ENCODE measurements around the gene PEX14. TPM values are rescaled to one million over a fixed set of nuclear protein-coding genes. Genes with fewer than 3 reads are reported as not detected.

The PEX14 gene
- total RNA-seq, 4 donors from 2014 or later, result 8.1 to 17.8 (median 15.8) TPM

GRCh38 chr1:10434590-10434989 lies 40.2 kb upstream of the PEX14 start:
- no peak overlapping the region for H3K27ac ChIP-seq
- ATAC-seq (no peak), DNase-seq (no peak)
- H3K9me3 ChIP-seq, result no peaks in the 10 kb centered on the region
- H3K4me1 ChIP-seq, result peaks cover 8 to 13% of the 10 kb centered on the region in 2 donors
- in situ Hi-C loops (cut with MboI; ENCODE audit: low sequenced_read_pairs in 4 of 4), result loop anchor here in 1 of 4 donors (25.0 kb wide), 1 partner anchor 797 kb away; no protein-coding TSS in a partner anchor
- no peaks in the 10 kb centered on the region for H3K27me3 ChIP-seq
- TF ChIP-seq POLR2A (IDR thresholded peaks at IDR 0.05), result no peak
- TF ChIP-seq CTCF (IDR thresholded peaks at IDR 0.05 in 4 of 5, conservative IDR thresholded peaks at IDR 0.05 in 1 of 5), result no peak
- intact Hi-C loops (cut with DNase I; ENCODE audit: low total_unique reads), result no loop called here
- no peaks in the 10 kb centered on the region for H3K36me3 ChIP-seq
- no peak overlapping the region for H3K4me3 ChIP-seq

- Histone ChIP-seq H3K27me3 (no peaks in the 10 kb centered on the region), H3K27ac (no peak overlapping the region), H3K4me1 (no peaks in the 10 kb centered on the region), H3K36me3 (no peaks in the 10 kb centered on the region), H3K4me3 (no peak overlapping the region), H3K9me3 (no peaks in the 10 kb centered on the region)
- ATAC-seq, result no peak
- TF ChIP-seq CTCF (IDR thresholded peaks at IDR 0.05 in 4 of 5, conservative IDR thresholded peaks at IDR 0.05 in 1 of 5) (no peak), POLR2A (IDR thresholded peaks at IDR 0.05) (no peak)
- intact Hi-C loops (cut with DNase I; ENCODE audit: low total_unique reads) (no loop called here), in situ Hi-C loops (cut with MboI; ENCODE audit: low sequenced_read_pairs in 4 of 4) (loop anchor here in 1 of 4 donors (25.0 kb wide), 1 partner anchor 800 kb away; no protein-coding TSS in a partner anchor)
- no peak for DNase-seq
Measured at GRCh38 chr1:10437052-10437451, 37.7 kb upstream of the PEX14 start.

DNA sequence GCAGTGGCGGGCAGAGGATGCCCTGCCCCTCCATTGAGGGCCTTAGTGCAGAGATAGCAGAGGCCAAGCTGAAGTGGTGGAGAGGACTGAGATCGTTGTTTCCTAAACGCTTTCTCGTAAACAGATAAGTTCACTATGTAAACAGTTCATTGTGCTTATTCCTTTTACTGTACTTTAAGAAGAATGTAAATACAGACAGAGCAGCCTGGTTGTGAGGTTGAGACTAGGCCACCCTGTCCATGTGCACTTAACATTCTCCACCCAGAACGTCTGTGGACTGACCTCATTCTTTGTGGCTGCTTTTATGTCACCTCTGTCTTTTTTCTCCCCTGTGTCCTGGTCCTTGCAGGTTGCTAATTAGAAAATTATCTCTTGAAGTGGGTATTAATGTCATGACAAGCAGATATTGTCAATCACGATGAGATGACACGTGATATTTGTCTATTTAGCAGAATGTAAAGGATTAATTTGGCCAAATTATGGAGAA lies 36.0 kb upstream of the PEX14 start:
- in situ Hi-C loops (cut with MboI; ENCODE audit: low sequenced_read_pairs in 4 of 4) (loop anchor here in 1 of 4 donors (25.0 kb wide), 1 partner anchor 801 kb away; no protein-coding TSS in a partner anchor), intact Hi-C loops (cut with DNase I; ENCODE audit: low total_unique reads) (no loop called here)
- ATAC-seq (no peak), DNase-seq (no peak)
- H3K27me3 ChIP-seq, result no peaks in the 10 kb centered on the region
- H3K36me3 ChIP-seq, result no peaks in the 10 kb centered on the region
- no peak overlapping the region for H3K27ac ChIP-seq
- TF ChIP-seq CTCF (IDR thresholded peaks at IDR 0.05 in 4 of 5, conservative IDR thresholded peaks at IDR 0.05 in 1 of 5) (no peak), POLR2A (IDR thresholded peaks at IDR 0.05) (no peak)
- H3K9me3 ChIP-seq, result no peaks in the 10 kb centered on the region
- H3K4me3 ChIP-seq, result no peak overlapping the region
- H3K4me1 ChIP-seq, result no peaks in the 10 kb centered on the region

DNA sequence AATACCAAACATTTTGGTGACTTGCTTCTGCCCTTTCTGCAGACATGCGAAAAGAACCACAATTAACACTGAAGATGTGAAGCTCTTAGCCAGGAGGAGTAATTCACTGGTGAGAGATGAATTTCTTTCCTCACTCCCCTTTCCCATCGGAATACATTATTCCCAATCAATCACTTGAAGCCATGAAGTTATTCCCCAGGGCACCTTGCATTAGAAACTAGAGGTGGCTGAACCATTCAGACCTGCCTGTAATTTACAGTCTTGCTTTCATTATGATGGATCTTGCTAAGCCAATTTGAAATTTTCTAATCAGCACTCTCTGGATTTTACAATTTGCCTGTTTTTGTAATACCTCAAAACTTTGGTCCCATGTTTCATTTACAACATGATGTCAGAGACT lies 34.4 kb upstream of the PEX14 start:
- H3K36me3 ChIP-seq, result no peaks in the 10 kb centered on the region
- H3K4me1 ChIP-seq, result no peaks in the 10 kb centered on the region
- no peak for TF ChIP-seq CTCF (IDR thresholded peaks at IDR 0.05 in 4 of 5, conservative IDR thresholded peaks at IDR 0.05 in 1 of 5)
- no peak for TF ChIP-seq POLR2A (IDR thresholded peaks at IDR 0.05)
- ATAC-seq (no peak), DNase-seq (no peak)
- H3K27me3 ChIP-seq, result no peaks in the 10 kb centered on the region
- H3K4me3 ChIP-seq, result no peak overlapping the region
- in situ Hi-C loops (cut with MboI; ENCODE audit: low sequenced_read_pairs in 4 of 4) (loop anchor here in 1 of 4 donors (25.0 kb wide), 1 partner anchor 803 kb away; no protein-coding TSS in a partner anchor), intact Hi-C loops (cut with DNase I; ENCODE audit: low total_unique reads) (no loop called here)
- H3K9me3 ChIP-seq, result no peaks in the 10 kb centered on the region
- H3K27ac ChIP-seq, result no peak overlapping the region

GRCh38 chr1:10440794-10441193 lies 34.0 kb upstream of the PEX14 start:
- Histone ChIP-seq H3K9me3 (no peaks in the 10 kb centered on the region), H3K27me3 (no peaks in the 10 kb centered on the region), H3K27ac (no peak overlapping the region), H3K4me1 (no peaks in the 10 kb centered on the region), H3K36me3 (no peaks in the 10 kb centered on the region), H3K4me3 (no peak overlapping the region)
- ATAC-seq (no peak), DNase-seq (no peak)
- TF ChIP-seq CTCF (IDR thresholded peaks at IDR 0.05 in 4 of 5, conservative IDR thresholded peaks at IDR 0.05 in 1 of 5) (no peak), POLR2A (IDR thresholded peaks at IDR 0.05) (no peak)
- intact Hi-C loops (cut with DNase I; ENCODE audit: low total_unique reads), result no loop called here
- in situ Hi-C loops (cut with MboI; ENCODE audit: low sequenced_read_pairs in 4 of 4), result loop anchor here in 1 of 4 donors (25.0 kb wide), 1 partner anchor 803 kb away; no protein-coding TSS in a partner anchor
